GM13977 (cell line): ENCODE results near the gene NR2F1-AS1.

Source experiments
- DNase-seq: peaks from one replicate; pipeline ENCODE4 v3.0.0; 2012; ENCODE audit warnings: low spot score
- CTCF ChIP-seq: IDR thresholded peaks from 2 replicates; pipeline ENCODE4 v1.5.1; 2012; ENCODE audit warnings: mild to moderate bottlenecking, control low read depth; ENCODE audit not compliant: insufficient read depth; ENCODE audit errors: extremely low read depth, missing control alignments
- in situ Hi-C: fragments of 300-500 bp; cut with MboI; formaldehyde crosslinking; loops from one replicate; pipeline ENCODE4 v1.12.0; 2022; ENCODE audit warnings: low sequenced_read_pairs, low pct_unique_long_range_greater_than_20kb, mixed read lengths, inconsistent platforms; ENCODE audit not compliant: unreplicated experiment

Gene NR2F1-AS1

DNA sequence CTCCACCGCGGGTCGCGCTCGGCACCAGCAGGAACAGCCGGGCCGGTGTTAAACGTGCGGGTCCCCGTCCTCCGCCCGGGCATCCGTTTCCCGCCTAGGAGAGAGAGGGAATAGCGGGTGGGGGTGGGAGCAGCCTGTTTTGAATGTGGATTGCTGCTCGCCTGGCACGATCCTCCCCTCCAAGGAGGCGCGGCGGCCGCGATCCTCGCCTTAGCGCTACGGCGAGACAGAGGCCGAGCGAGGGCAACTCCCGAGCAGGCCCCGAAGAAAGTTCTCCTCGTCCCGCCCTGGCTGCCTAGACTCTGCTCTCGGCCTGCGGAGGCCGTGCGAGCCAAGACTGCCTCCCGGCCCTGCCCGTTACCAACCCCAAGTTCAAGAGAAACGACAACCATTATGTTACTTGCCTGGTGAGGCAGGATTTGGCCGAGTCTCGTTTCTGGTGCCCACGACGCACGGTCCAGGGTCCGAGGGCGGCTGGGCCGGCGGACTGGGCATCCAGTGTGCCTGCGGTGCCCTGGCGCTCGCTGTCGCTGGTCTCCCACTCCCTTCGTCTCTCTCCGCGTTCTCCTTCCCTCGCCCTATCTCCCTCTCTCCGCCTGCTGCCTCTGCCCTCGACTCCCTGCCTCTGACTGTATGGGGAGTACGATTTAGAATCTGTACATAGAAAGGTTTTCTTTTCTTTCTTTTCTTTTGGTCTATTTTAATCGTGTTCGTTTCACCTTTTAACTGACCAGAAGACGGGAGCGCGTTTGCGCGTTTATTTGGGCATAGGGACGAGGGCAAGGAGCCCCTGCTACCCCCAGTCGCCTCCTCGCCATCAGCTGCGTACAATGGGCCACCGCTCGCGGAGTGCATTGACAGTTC lies 724 bp downstream of the NR2F1-AS1 start:
- in situ Hi-C loops, result loop anchor here (25.0 kb wide), 1 partner anchor 1257 kb away; no protein-coding TSS in a partner anchor
- no peak for DNase-seq
- no peak for TF ChIP-seq CTCF

- in situ Hi-C loops, result loop anchor here (25.0 kb wide), 1 partner anchor 1258 kb away; no protein-coding TSS in a partner anchor
- no peak for TF ChIP-seq CTCF
- DNase-seq, result peak; percentile 44
These were observed 1.3 kb downstream of the NR2F1-AS1 start for GRCh38 chr5:93579692-93580062.

GRCh38 chr5:93578813-93579691 lies 2.0 kb downstream of the NR2F1-AS1 start:
- in situ Hi-C loops, result loop anchor here (25.0 kb wide), 1 partner anchor 1258 kb away; no protein-coding TSS in a partner anchor
- TF ChIP-seq CTCF, result peak; percentile 4
- DNase-seq, result peak; percentile 24

DNA sequence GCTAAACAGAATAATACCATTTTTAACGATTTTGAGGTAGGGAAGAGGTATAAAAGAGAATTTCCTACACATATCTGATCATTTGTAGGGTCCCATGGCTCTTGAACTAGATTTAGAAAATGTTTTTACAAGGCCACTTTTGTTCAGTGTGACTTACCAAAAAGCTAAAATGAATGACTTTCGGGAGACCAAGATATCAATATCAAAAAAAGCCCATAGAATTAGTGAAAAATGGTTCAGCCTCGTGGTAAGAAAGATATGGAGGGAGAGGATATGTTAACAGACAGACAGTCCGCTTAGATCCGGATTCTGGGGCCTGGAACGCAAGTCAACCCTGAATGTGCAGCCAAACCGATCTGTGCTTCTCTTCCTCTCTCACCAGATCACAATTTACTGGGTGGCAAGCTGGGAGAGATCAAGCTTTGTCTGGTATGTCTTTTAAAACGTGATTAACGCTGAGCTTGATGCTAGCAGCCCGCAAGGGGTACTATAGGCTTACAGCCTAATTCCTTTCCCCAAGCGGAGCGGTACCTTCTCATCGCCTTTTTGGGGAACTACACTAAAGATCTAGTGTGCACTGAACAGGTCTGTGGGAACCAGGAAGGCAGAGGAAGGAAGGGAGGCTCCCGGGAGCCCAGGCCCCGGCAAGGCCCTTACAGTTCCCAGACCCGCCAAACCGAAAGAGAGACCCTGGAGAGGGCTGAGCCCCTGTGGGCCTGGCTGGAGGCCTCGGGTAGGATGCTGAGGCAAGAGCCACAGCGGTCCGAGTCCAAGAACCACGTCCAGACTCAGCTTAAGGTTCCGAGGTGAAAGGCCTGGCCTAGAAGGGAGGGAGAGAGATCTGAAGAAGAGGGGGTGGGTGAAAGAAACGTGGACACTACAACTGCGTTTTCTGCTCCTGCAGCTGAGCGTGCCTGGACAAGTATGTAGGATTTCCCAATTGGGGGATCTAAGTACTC lies 2.9 kb downstream of the NR2F1-AS1 start:
- in situ Hi-C loops, result loop anchor here (25.0 kb wide), 1 partner anchor 1259 kb away; no protein-coding TSS in a partner anchor
- no peak for TF ChIP-seq CTCF
- peak; percentile 8 for DNase-seq

- no peak for TF ChIP-seq CTCF
- in situ Hi-C loops, result loop anchor here (25.0 kb wide), 1 partner anchor 1260 kb away; no protein-coding TSS in a partner anchor
- DNase-seq, result peak; percentile 9
These were observed 3.8 kb downstream of the NR2F1-AS1 start for GRCh38 chr5:93576994-93577853.
